ENCODE results near the gene PLCL2. TPM values are rescaled to one million over a fixed set of nuclear protein-coding genes. Genes with fewer than 3 reads are reported as not detected.

Gene PLCL2
- total RNA-seq, 1 experiment from 2014 or later, result 3.0 TPM

DNA sequence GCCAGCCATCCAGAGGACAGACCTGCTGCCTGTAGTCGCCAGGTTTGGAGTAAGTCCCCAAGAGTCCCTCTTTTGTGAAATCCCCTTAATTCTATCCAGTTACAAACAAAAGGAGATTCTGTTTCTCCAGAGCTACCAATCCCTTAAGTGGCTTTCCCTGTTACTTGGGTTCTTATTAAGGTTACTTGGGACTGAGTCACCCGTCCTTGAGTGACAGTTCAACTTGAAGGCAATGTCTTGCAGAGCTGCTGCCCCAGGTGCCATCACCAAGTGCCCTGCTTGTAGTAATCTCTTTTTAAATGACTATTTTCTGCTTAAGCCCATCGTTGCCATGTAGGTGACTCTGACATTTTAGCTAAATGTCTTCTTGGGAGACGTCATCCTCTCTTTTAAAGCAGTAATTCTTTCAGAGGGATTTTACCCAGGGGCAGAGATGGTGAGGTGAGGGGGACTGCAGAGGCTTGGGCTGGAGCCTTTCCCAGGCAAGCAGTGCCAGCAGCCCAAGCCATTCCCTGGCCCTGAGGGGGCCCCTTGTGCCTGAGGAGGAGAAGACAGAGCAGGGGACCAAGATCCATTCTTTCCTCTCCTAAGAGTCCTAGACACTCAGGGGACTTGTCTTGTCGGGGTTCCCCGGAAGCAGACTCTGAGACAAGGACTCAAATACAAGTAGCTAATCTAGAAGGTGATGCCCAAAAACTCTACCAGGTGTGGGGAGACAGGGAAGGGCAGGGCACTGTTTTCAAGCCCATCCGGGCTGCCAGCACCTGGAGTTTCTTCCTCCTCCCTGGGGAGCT, 253.7 kb downstream of the PLCL2 start:
- POLR2A ChIA-PET, result interaction anchor here (0.6 kb wide), 1 partner anchor 708 kb away, joined by 6 read pairs; no protein-coding TSS in a partner anchor
- TF ChIP-seq CTCF (IDR thresholded peaks at IDR 0.05) (no peak), SIN3A (IDR thresholded peaks at IDR 0.05; ENCODE audit: borderline replicate concordance, insufficient read depth, low read depth, low read length) (no peak), POLR2AphosphoS5 (IDR thresholded peaks at IDR 0.05; ENCODE audit: low read depth, low read length) (no peak), TCF7L2 (IDR thresholded peaks at IDR 0.05; ENCODE audit: low read depth, low read length) (no peak)
- TF ChIP-seq, protein P1, sequence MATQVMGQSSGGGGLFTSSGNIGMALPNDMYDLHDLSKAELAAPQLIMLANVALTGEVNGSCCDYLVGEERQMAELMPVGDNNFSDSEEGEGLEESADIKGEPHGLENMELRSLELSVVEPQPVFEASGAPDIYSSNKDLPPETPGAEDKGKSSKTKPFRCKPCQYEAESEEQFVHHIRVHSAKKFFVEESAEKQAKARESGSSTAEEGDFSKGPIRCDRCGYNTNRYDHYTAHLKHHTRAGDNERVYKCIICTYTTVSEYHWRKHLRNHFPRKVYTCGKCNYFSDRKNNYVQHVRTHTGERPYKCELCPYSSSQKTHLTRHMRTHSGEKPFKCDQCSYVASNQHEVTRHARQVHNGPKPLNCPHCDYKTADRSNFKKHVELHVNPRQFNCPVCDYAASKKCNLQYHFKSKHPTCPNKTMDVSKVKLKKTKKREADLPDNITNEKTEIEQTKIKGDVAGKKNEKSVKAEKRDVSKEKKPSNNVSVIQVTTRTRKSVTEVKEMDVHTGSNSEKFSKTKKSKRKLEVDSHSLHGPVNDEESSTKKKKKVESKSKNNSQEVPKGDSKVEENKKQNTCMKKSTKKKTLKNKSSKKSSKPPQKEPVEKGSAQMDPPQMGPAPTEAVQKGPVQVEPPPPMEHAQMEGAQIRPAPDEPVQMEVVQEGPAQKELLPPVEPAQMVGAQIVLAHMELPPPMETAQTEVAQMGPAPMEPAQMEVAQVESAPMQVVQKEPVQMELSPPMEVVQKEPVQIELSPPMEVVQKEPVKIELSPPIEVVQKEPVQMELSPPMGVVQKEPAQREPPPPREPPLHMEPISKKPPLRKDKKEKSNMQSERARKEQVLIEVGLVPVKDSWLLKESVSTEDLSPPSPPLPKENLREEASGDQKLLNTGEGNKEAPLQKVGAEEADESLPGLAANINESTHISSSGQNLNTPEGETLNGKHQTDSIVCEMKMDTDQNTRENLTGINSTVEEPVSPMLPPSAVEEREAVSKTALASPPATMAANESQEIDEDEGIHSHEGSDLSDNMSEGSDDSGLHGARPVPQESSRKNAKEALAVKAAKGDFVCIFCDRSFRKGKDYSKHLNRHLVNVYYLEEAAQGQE (IDR thresholded peaks at IDR 0.05; ENCODE audit: insufficient read depth in 1 of 2, low read depth in 2 of 2, low read length in 1 of 2), result no peak
- no peak overlapping the region for H3K27ac ChIP-seq (ENCODE audit: low read length)
- H3K4me3 ChIP-seq (ENCODE audit: low read depth in 2 of 2, low read length in 2 of 2), result no peak overlapping the region
- no peaks in the 10 kb centered on the region for H3K36me3 ChIP-seq (ENCODE audit: control insufficient read depth, insufficient read depth, low read length)
- BruUV-seq (replicated peaks), result no TSS peak
- CTCF ChIA-PET, result no interaction called here
- intact Hi-C loops (cut with micrococcal nuclease; ENCODE audit: unreplicated experiment), result no loop called here
- H3K27me3 ChIP-seq (ENCODE audit: control insufficient read depth, insufficient read depth, low read length), result no peaks in the 10 kb centered on the region
- no peaks in the 10 kb centered on the region for H3K4me1 ChIP-seq (ENCODE audit: control insufficient read depth, insufficient read depth, low read length)
- DNase-seq (ENCODE audit: low read depth, low spot score) (no peak), ATAC-seq (no peak)
- no peaks in the 10 kb centered on the region for H3K9me3 ChIP-seq (ENCODE audit: control insufficient read depth, insufficient read depth, low read depth, low read length)
- in situ Hi-C loops (cut with HindIII; ENCODE audit: low pct_unique_long_range_greater_than_20kb, low sequenced_read_pairs), result no loop called here

Measured in Panc1 (cell line).